Ascending aorta (tissue), 2 donors: Measurements from ENCODE around the gene CALM3. TPM values are rescaled to one million over a fixed set of nuclear protein-coding genes. Genes with fewer than 3 reads are reported as not detected.

Experiments used
- DNase-seq, 2 donors: peaks; one replicate each; pipeline ENCODE4 v3.0.0-alpha.2; 2019; ENCODE audit warnings: low spot score in 2 of 2
- H3K27ac ChIP-seq, 2 donors: fragments of 200-600 bp; sonication (generic); one replicate each; pipeline ENCODE4 v1.5.1; 2016 to 2017; ENCODE audit warnings: mild to moderate bottlenecking in 1 of 2
- H3K27me3 ChIP-seq: fragments of 200-600 bp; sonication (generic); one replicate; pipeline ENCODE4 v1.5.1; 2017
- H3K36me3 ChIP-seq, 2 donors: fragments of 200-600 bp; sonication (generic); one replicate each; pipeline ENCODE4 v1.5.1; 2016
- H3K4me1 ChIP-seq, 2 donors: fragments of 200-600 bp; sonication (generic); one replicate each; pipeline ENCODE4 v1.5.1; 2016 to 2017; ENCODE audit warnings: mild to moderate bottlenecking in 1 of 2
- H3K4me3 ChIP-seq, 2 donors: fragments of 200-600 bp; sonication (generic); one replicate each; pipeline ENCODE4 v1.5.1; 2016 to 2017; ENCODE audit warnings: mild to moderate bottlenecking in 1 of 2
- H3K9me3 ChIP-seq, 2 donors: fragments of 200-600 bp; sonication (generic); one replicate each; pipeline ENCODE4 v1.5.1; 2016
- intact Hi-C: fragments of 100-400 bp; cut with DNase I; formaldehyde crosslinking; loops from one replicate; pipeline ENCODE4 v1.15.1; 2023
- total RNA-seq: library from RNA; depleted of rRNA; stranded (reverse); fragments of >200 nt; gene quantifications from one replicate; pipeline ENCODE4 v1.1.0, GENCODE V29; 2016
- TF ChIP-seq, protein P1 (sequence below), 3 experiments: fragments of 200-600 bp in 2 of 3; fragments of 450-650 bp in 1 of 3; sonication (generic) in 2 of 3; IDR thresholded peaks; one replicate each; pipeline ENCODE4 v1.5.1; 2016 to 2019; ENCODE audit warnings: antibody characterized with exemption in 3 of 3, mild to moderate bottlenecking in 1 of 3, moderate library complexity in 1 of 3

Gene CALM3
- total RNA-seq, 1 donor from 2014 or later: 159 TPM

DNA sequence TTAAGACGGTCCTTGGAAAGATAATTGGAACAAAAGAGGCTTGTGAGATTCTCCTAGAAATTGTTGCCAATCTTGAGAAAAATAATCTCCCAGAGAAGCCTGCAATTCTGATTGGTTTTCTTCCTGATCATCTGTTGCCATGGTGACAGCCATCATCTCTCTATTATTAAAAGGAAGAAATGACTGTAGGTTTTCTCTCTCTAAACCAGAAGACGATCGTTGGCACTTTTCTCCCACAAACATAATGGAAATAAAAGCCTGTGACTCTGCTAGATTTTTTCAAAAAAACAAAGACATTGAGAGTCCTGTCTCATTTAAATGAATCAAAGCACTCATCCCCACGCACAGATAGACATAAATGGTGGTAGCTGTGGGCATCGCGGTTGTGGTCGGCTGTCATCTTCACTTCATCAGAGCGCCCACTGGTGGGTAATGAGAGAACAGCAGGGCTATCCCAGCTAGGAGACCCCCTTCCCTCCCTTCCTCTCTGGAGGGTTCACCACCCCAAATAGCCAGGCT lies 21.7 kb upstream of the CALM3 start:
- intact Hi-C loops: no loop called here
- TF ChIP-seq, protein P1, sequence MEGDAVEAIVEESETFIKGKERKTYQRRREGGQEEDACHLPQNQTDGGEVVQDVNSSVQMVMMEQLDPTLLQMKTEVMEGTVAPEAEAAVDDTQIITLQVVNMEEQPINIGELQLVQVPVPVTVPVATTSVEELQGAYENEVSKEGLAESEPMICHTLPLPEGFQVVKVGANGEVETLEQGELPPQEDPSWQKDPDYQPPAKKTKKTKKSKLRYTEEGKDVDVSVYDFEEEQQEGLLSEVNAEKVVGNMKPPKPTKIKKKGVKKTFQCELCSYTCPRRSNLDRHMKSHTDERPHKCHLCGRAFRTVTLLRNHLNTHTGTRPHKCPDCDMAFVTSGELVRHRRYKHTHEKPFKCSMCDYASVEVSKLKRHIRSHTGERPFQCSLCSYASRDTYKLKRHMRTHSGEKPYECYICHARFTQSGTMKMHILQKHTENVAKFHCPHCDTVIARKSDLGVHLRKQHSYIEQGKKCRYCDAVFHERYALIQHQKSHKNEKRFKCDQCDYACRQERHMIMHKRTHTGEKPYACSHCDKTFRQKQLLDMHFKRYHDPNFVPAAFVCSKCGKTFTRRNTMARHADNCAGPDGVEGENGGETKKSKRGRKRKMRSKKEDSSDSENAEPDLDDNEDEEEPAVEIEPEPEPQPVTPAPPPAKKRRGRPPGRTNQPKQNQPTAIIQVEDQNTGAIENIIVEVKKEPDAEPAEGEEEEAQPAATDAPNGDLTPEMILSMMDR (IDR thresholded peaks at IDR 0.05): peak in 1 of 3 experiments; percentile 19

DNA sequence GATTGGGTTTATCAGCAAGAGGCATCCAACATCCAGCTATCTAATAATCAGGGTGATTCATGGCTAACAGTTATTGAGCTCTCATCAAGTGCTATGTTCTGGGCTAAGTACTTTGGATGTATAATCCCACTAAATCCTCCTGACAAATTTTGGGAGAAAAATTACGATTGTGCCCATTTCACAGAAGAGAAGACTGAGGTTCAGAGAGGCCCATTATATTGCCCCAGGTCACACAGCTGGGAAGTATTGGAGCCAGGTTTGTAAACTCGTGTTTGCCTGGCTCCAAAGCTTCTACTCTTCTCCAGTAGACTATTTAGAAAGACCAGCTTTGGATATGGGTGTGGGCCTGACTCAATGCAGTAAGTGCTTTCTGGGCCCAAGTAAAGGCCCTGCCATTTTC lies 20.9 kb upstream of the CALM3 start:
- TF ChIP-seq, protein P1 (IDR thresholded peaks at IDR 0.05): no peak
- intact Hi-C loops: no loop called here
- no peaks in the 10 kb centered on the region for H3K4me1 ChIP-seq
- no peak overlapping the region for H3K4me3 ChIP-seq
- no peak overlapping the region for H3K27ac ChIP-seq
- DNase-seq: no peak
- H3K36me3 ChIP-seq: no peaks in the 10 kb centered on the region
- no peaks in the 10 kb centered on the region for H3K9me3 ChIP-seq
- no peaks in the 10 kb centered on the region for H3K27me3 ChIP-seq

More for the DNA sequence above, 21.7 kb upstream of the CALM3 start:
- H3K27me3 ChIP-seq: no peaks in the 10 kb centered on the region
- H3K4me3 ChIP-seq: no peak overlapping the region
- no peak for DNase-seq
- H3K4me1 ChIP-seq: no peaks in the 10 kb centered on the region
- no peaks in the 10 kb centered on the region for H3K36me3 ChIP-seq
- H3K9me3 ChIP-seq: no peaks in the 10 kb centered on the region
- H3K27ac ChIP-seq: no peak overlapping the region

DNA sequence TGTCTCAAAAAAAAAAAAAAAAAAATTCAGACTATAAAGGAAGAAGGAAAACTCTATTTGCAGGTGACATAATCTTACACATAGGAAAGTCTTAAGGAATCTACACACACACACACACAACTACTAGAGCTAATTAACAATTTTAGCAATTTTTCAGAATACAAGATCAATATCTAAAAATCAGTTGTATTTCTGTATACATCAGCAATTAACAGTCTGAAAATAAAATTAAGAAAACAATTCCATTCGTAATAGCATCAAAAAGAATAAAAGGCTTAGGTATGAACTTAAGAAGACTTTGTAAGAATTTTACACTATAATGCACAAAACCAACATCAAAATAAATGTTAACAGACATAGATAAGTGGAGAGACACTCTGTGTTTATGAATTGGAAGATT lies 15.6 kb upstream of the CALM3 start:
- Histone ChIP-seq H3K27me3 (no peaks in the 10 kb centered on the region), H3K27ac (no peak overlapping the region), H3K4me1 (peaks cover 0 to 4% of the 10 kb centered on the region in 2 donors), H3K36me3 (no peaks in the 10 kb centered on the region), H3K4me3 (no peak overlapping the region), H3K9me3 (no peaks in the 10 kb centered on the region)
- intact Hi-C loops: no loop called here
- DNase-seq: no peak
- TF ChIP-seq, protein P1 (IDR thresholded peaks at IDR 0.05): no peak

DNA sequence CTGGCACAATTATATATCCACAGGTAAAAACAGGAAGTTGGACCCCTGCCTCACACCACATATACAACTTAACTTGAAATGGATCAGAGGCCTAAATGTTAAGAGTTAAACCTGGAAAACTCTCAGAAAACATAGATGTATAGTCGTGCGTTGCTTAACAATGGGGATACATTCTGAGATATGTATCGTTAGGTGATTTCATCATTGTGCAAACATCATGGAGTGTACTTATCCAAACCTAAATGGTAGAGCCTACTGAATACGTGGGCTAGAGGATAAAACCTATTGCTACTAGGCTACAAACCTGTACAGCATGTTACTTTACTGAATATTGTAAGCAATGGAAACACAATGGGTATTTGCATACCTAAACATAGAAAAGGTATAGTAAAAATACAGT lies 14.8 kb upstream of the CALM3 start:
- Histone ChIP-seq H3K4me3 (no peak overlapping the region), H3K27me3 (no peaks in the 10 kb centered on the region), H3K4me1 (peaks cover 0 to 4% of the 10 kb centered on the region in 2 donors), H3K9me3 (no peaks in the 10 kb centered on the region), H3K27ac (no peak overlapping the region), H3K36me3 (no peaks in the 10 kb centered on the region)
- no peak for DNase-seq
- intact Hi-C loops: no loop called here
- TF ChIP-seq, protein P1 (IDR thresholded peaks at IDR 0.05): no peak

DNA sequence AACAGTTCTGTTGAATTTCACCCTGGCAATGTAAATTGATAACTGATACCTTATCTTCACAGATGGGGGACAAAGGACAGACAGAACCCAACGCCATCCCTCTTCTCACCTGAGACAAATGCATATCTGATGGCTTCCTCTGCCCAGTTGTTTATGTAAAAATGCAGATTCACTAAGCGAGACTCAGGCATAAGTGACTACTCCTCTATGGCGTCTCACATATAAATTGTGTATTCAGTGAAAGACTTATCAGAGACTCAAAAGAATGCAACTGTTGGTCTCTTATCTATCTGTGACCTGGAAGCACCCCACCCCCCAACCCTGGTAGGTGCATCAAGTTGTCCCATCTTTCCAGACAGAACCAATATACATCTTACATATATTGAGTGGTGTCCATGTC lies 13.3 kb upstream of the CALM3 start:
- intact Hi-C loops: no loop called here
- TF ChIP-seq, protein P1 (IDR thresholded peaks at IDR 0.05): no peak

DNA sequence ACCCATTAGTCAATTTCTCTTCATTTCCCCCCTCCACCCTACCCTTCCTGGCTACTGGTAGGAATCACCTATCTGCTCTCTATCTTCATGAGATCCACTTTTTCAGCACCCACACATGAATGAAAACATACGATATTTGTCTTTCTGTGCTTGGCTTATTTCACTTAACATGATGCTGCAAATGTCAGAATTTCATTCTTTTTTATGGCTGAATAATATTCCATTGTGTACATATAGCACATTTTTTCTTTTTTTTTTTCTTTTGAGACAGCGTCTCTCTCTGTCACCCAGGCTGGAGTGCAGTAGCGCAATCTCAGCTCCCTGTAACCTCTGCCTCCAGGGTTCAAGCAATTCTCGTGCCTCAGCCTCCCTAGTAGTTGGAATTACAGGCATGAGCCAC lies 9.9 kb upstream of the CALM3 start:
- H3K27me3 ChIP-seq: no peaks in the 10 kb centered on the region
- intact Hi-C loops: no loop called here
- no peaks in the 10 kb centered on the region for H3K9me3 ChIP-seq
- H3K4me3 ChIP-seq: no peak overlapping the region
- no peak overlapping the region for H3K27ac ChIP-seq
- H3K36me3 ChIP-seq: no peaks in the 10 kb centered on the region
- TF ChIP-seq, protein P1 (IDR thresholded peaks at IDR 0.05): no peak
- DNase-seq: no peak
- no peaks in the 10 kb centered on the region for H3K4me1 ChIP-seq

More for the DNA sequence above, 13.3 kb upstream of the CALM3 start:
- Histone ChIP-seq H3K4me3 (no peak overlapping the region), H3K4me1 (peaks cover 0 to 4% of the 10 kb centered on the region in 2 donors), H3K36me3 (no peaks in the 10 kb centered on the region), H3K9me3 (no peaks in the 10 kb centered on the region), H3K27ac (no peak overlapping the region), H3K27me3 (no peaks in the 10 kb centered on the region)
- DNase-seq: no peak
